Measurements from ENCODE around the gene FUT8. TPM values are rescaled to one million over a fixed set of nuclear protein-coding genes. Genes with fewer than 3 reads are reported as not detected.

Gene FUT8
- total and polyA plus RNA-seq, 4 donors, result 1.1 to 14.1 (median 4.0) TPM

DNA sequence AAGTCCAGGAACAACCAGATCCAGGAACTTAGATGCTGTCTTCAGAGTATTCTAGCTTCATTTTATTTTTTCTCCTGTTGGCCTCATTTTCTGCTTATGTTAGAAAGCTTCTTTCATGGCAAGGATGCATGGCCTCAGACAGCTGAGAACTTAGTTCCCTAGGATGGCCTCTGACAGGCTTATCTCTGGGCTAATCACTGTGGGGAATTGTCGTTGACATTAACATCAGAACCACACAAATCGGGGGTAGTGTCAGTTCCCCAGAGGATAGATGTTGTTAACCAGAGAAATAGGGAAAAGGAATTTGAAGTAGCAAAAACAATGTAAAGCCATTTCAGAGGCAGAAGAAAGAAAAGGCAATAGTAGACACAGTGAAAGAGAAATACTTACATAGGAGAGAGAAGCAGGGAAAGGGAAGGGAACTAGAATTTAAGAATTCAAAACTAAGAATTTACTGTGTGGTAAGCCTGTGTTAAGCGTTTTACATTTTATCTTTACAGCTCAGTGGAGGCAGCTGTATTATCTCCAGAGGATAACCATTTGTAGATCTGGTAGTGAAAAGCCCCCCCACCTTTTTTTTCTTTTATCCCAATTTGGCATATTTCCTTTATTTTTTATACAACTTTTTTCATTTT is 21.8 kb downstream of the FUT8 start:
- TF ChIP-seq, protein P1, sequence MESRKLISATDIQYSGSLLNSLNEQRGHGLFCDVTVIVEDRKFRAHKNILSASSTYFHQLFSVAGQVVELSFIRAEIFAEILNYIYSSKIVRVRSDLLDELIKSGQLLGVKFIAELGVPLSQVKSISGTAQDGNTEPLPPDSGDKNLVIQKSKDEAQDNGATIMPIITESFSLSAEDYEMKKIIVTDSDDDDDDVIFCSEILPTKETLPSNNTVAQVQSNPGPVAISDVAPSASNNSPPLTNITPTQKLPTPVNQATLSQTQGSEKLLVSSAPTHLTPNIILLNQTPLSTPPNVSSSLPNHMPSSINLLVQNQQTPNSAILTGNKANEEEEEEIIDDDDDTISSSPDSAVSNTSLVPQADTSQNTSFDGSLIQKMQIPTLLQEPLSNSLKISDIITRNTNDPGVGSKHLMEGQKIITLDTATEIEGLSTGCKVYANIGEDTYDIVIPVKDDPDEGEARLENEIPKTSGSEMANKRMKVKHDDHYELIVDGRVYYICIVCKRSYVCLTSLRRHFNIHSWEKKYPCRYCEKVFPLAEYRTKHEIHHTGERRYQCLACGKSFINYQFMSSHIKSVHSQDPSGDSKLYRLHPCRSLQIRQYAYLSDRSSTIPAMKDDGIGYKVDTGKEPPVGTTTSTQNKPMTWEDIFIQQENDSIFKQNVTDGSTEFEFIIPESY (IDR thresholded peaks at IDR 0.05), result no peak
- TF ChIP-seq GABPA (IDR thresholded peaks at IDR 0.05 in 1 of 2, conservative IDR thresholded peaks at IDR 0.05 in 1 of 2) (no peak), RAD21 (IDR thresholded peaks at IDR 0.05) (no peak), RXRA (IDR thresholded peaks at IDR 0.05) (no peak), ATF3 (IDR thresholded peaks at IDR 0.05) (no peak), FOXA1 (IDR thresholded peaks at IDR 0.05) (no peak), FOXA2 (IDR thresholded peaks at IDR 0.05) (no peak), HNF4G (IDR thresholded peaks at IDR 0.05) (no peak), NR2F2 (IDR thresholded peaks at IDR 0.05) (no peak), REST (IDR thresholded peaks at IDR 0.05) (no peak), SP1 (IDR thresholded peaks at IDR 0.05) (no peak), EGR1 (IDR thresholded peaks at IDR 0.05; ENCODE audit: low read depth in 2 of 2) (no peak), YY1 (IDR thresholded peaks at IDR 0.05) (no peak), JUND (IDR thresholded peaks at IDR 0.05) (no peak), HNF4A (conservative IDR thresholded peaks at IDR 0.05) (no peak), TAF1 (conservative IDR thresholded peaks at IDR 0.05) (no peak)
- TF ChIP-seq, protein P2, sequence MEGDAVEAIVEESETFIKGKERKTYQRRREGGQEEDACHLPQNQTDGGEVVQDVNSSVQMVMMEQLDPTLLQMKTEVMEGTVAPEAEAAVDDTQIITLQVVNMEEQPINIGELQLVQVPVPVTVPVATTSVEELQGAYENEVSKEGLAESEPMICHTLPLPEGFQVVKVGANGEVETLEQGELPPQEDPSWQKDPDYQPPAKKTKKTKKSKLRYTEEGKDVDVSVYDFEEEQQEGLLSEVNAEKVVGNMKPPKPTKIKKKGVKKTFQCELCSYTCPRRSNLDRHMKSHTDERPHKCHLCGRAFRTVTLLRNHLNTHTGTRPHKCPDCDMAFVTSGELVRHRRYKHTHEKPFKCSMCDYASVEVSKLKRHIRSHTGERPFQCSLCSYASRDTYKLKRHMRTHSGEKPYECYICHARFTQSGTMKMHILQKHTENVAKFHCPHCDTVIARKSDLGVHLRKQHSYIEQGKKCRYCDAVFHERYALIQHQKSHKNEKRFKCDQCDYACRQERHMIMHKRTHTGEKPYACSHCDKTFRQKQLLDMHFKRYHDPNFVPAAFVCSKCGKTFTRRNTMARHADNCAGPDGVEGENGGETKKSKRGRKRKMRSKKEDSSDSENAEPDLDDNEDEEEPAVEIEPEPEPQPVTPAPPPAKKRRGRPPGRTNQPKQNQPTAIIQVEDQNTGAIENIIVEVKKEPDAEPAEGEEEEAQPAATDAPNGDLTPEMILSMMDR (IDR thresholded peaks at IDR 0.05; ENCODE audit: low read depth, low read length, missing input control), result no peak
- TF ChIP-seq, protein P3, sequence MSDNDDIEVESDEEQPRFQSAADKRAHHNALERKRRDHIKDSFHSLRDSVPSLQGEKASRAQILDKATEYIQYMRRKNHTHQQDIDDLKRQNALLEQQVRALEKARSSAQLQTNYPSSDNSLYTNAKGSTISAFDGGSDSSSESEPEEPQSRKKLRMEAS (IDR thresholded peaks at IDR 0.05), result no peak
- WGBS, result 42% methylated on average over 3 of the region's 3 CpGs
- Histone ChIP-seq H3K4me1 (ENCODE audit: control insufficient read depth in 4 of 4, insufficient read depth in 4 of 4, low read length in 3 of 4) (no peaks in the 10 kb centered on the region), H3K27me3 (ENCODE audit: control insufficient read depth in 4 of 4, insufficient read depth in 4 of 4, low read length in 3 of 4) (no peaks in the 10 kb centered on the region), H3K27ac (ENCODE audit: low read depth in 1 of 2, low read length in 2 of 2) (no peak overlapping the region), H3K9me3 (ENCODE audit: control insufficient read depth in 4 of 4, low read length in 3 of 4) (peaks cover 0 to 2% (median 0%) of the 10 kb centered on the region in 4 donors), H3K9ac (ENCODE audit: low read depth in 1 of 2, low read length in 2 of 2) (no peak overlapping the region), H3K36me3 (ENCODE audit: control insufficient read depth in 4 of 4, insufficient read depth in 3 of 4, low read depth in 1 of 4, low read length in 3 of 4) (no peaks in the 10 kb centered on the region), H3K4me3 (ENCODE audit: low read depth in 1 of 3, low read length in 3 of 3) (no peak overlapping the region)
- no peak for DNase-seq (ENCODE audit: low spot score)

Measured in liver (tissue), 9 donors.